ENCODE measurements around the gene FBXL12. TPM values are rescaled to one million over a fixed set of nuclear protein-coding genes. Genes with fewer than 3 reads are reported as not detected.

Gene FBXL12, protein sequence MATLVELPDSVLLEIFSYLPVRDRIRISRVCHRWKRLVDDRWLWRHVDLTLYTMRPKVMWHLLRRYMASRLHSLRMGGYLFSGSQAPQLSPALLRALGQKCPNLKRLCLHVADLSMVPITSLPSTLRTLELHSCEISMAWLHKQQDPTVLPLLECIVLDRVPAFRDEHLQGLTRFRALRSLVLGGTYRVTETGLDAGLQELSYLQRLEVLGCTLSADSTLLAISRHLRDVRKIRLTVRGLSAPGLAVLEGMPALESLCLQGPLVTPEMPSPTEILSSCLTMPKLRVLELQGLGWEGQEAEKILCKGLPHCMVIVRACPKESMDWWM
- 10 to 100 TPM; 14.8 to 48.2 (median 32.3) TPM for total RNA-seq

DNA sequence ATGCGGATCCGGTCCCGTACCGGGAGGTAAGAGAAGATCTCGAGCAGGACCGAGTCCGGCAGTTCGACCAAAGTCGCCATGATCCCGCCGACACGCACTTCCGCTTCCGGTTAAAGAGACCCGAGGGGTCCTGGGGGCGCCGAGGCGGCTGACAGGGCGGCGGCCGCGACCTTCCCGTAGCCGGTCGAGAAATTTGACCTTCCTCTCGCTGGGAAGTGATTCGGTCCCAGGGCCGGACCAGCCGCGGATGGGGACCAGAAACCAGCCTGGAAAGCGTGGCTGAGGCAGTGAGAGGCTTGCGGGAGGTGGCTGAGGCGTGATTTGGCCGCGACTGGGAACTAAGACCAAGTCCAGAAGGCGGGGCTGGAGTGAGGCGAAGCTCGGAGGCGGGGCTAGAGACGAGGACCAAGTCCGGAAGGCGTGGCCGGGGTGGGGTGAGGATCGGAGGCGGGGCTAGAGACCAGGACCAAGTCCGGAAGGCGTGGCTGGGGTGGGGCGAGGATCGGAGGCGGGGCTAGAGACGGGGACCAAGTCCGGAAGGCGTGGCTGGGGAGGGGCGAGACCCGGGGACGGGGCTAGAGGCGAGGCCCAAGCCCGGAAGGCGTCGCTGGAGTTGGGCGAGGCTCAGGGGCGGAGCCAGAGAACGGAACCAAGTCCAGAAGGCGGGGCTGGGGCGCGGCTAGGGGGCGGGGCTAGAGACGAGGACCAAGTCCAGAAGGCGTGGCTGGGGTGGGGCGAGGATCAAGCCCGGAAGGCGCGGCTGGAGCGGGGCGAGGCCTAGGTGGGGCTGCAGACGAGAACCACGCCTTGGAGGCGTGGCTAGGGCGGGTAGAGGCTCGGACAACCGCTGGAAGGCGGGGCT, at the start of gene FBXL12:
FBXL12 (minus strand) TSS at position 346 of the 862 bp plus-strand sequence; CDS start at position 80, 266 bp downstream.
- Histone ChIP-seq H3K4me1 (peaks cover 12 to 25% (median 18%) of the 10 kb centered on the region in 4 donors), H3K4me3 (peak within 1 kb of the TSS; percentile 56 to 98 (median 88)), H3K27me3 (no peaks in the 10 kb centered on the region), H3K9me3 (no peaks in the 10 kb centered on the region), H3K27ac (peak within 1 kb of the TSS; percentile 92 to 99 (median 96)), H3K36me3 (peaks cover 0 to 4% (median 2%) of the 10 kb centered on the region in 4 donors)
- peak; percentile 100 for DNase-seq
- peak; percentile 88 to 89 for TF ChIP-seq POLR2AphosphoS5 (IDR thresholded peaks at IDR 0.05)
- TF ChIP-seq EP300 (IDR thresholded peaks at IDR 0.05), result no peak
- TF ChIP-seq POLR2A (IDR thresholded peaks at IDR 0.05), result peak; percentile 48 to 86 (median 80)
- TF ChIP-seq, protein P1, sequence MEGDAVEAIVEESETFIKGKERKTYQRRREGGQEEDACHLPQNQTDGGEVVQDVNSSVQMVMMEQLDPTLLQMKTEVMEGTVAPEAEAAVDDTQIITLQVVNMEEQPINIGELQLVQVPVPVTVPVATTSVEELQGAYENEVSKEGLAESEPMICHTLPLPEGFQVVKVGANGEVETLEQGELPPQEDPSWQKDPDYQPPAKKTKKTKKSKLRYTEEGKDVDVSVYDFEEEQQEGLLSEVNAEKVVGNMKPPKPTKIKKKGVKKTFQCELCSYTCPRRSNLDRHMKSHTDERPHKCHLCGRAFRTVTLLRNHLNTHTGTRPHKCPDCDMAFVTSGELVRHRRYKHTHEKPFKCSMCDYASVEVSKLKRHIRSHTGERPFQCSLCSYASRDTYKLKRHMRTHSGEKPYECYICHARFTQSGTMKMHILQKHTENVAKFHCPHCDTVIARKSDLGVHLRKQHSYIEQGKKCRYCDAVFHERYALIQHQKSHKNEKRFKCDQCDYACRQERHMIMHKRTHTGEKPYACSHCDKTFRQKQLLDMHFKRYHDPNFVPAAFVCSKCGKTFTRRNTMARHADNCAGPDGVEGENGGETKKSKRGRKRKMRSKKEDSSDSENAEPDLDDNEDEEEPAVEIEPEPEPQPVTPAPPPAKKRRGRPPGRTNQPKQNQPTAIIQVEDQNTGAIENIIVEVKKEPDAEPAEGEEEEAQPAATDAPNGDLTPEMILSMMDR (IDR thresholded peaks at IDR 0.05), result no peak
- ATAC-seq (ENCODE audit: low FRiP score in 2 of 2), result peak; percentile 97 to 99
- 2% methylated on average over 44 to 63 of the region's 82 CpGs for WGBS, 2 donors

DNA sequence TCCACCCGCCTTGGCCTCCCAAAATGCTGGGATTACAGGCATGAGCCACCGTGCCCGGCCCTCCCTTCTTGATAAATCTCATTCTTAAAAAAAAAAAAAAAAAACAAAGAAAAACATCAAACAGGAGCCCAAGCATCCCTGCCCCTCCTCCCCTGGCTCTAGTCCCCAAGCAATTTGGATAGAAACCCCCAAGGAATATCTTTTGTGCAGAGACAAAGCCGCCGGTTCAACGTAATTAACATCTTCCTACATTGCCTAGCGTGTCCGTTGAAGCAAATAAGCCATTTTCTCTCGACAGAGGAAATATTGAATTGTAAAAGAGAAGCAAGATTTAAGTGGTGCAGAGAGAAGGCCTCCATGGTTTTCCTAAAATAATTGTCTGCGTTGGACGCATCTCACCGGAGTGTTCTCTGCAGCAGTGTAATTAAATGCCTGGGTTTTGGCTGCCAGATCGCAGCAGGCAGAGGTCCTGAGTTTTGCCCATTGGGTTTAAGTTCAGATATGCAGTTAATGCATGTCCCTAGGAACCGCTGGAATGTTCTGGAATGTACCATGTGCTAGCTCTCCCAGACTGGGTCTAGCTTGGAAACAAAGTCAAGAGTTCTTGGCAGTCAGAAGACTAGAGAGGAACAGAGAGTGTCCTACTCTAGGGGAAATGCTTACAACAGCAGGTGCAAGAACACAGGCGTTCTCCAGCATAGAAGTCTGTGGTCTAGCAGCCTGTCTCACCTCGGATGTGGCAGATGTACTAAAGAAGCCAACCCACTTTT, 47.0 kb upstream of the FBXL12 start:
- Histone ChIP-seq H3K4me1 (no peaks in the 10 kb centered on the region), H3K4me3 (no peak overlapping the region), H3K27me3 (no peaks in the 10 kb centered on the region), H3K27ac (no peak overlapping the region), H3K36me3 (no peaks in the 10 kb centered on the region), H3K9me3 (no peaks in the 10 kb centered on the region)
- ATAC-seq (ENCODE audit: low FRiP score in 2 of 2) (no peak), DNase-seq (no peak)
- no peak for TF ChIP-seq EP300 (IDR thresholded peaks at IDR 0.05)
- TF ChIP-seq, protein P1 (IDR thresholded peaks at IDR 0.05), result no peak
- no peak for TF ChIP-seq POLR2A (IDR thresholded peaks at IDR 0.05)
- no peak for TF ChIP-seq POLR2AphosphoS5 (IDR thresholded peaks at IDR 0.05)
- 82 to 86% methylated on average over 15 to 16 of the region's 16 CpGs for WGBS, 2 donors

DNA sequence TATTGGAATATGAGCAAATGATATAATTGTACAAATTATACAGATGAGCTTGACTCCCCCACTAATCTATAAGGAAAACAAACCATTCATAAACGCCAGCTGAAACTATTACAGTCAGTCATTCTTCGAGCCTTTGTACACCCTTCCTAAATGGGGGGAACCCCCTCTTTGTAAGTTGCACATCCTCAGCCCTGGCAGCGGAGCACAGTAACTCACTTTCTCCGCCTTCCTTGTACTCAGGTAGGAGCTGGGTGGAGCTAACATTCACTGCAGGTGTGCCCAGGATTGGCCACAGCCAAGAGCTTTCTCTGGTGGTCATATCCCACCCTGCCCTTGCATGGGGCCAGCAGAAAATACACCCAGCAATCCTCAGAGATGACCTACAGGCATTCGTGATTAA, 44.9 kb upstream of the FBXL12 start:
- DNase-seq, result no peak
- TF ChIP-seq POLR2A (IDR thresholded peaks at IDR 0.05), result no peak
- no peak for TF ChIP-seq EP300 (IDR thresholded peaks at IDR 0.05)
- TF ChIP-seq, protein P1 (IDR thresholded peaks at IDR 0.05), result no peak
- TF ChIP-seq POLR2AphosphoS5 (IDR thresholded peaks at IDR 0.05), result no peak
- no peak for ATAC-seq (ENCODE audit: low FRiP score in 2 of 2)
- Histone ChIP-seq H3K9me3 (no peaks in the 10 kb centered on the region), H3K4me3 (no peak overlapping the region), H3K4me1 (peaks cover 0 to under 1% (median 0%) of the 10 kb centered on the region in 4 donors), H3K27me3 (no peaks in the 10 kb centered on the region), H3K36me3 (no peaks in the 10 kb centered on the region), H3K27ac (no peak overlapping the region)
- WGBS, 2 donors, result 88% methylated on average over 5 of the region's 5 CpGs

DNA sequence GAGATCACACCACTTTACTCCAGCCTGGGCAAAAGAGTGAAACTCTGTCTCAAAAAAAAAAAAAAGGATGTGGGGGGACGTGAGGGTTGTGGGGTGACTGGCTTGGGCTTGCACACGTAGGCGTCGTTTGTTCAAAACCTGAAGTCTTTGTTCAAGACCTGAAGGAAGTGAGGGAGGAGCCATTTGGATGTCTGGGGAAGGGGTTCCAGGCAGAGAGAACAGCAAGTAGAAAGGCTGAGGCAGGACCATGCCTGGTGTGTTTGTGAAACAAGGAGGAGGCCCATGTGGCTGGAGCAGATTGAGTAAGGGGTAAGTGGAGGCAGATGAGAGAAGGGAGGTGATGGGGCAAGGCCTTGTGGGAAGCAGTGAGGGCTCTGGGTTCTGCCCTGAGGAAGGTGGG, 44.1 kb upstream of the FBXL12 start:
- TF ChIP-seq, protein P1 (IDR thresholded peaks at IDR 0.05), result no peak
- TF ChIP-seq POLR2AphosphoS5 (IDR thresholded peaks at IDR 0.05) (no peak), POLR2A (IDR thresholded peaks at IDR 0.05) (no peak), EP300 (IDR thresholded peaks at IDR 0.05) (no peak)
- ATAC-seq (ENCODE audit: low FRiP score in 2 of 2) (no peak), DNase-seq (no peak)
- Histone ChIP-seq H3K27me3 (no peaks in the 10 kb centered on the region), H3K36me3 (no peaks in the 10 kb centered on the region), H3K9me3 (no peaks in the 10 kb centered on the region), H3K27ac (no peak overlapping the region), H3K4me1 (peaks cover 0 to 8% (median 0%) of the 10 kb centered on the region in 4 donors), H3K4me3 (no peak overlapping the region)
- 49 to 75% methylated on average over 4 of the region's 4 CpGs for WGBS, 2 donors

Data from upper lobe of left lung (tissue), 6 donors.